Progenitor cell of endocrine pancreas (in vitro differentiated cells): Measurements from ENCODE around the gene FUT9. TPM values are rescaled to one million over a fixed set of nuclear protein-coding genes. Genes with fewer than 3 reads are reported as not detected.

Experiments
- DNase-seq: peaks from one replicate; pipeline ENCODE4 v3.0.0; 2021; ENCODE audit warnings: low spot score; ENCODE audit not compliant: unreplicated experiment
- H3K27ac Mint-ChIP-seq: 2 replicates; pipeline ENCODE4 v1.8.0; 2021; ENCODE audit warnings: mild to moderate bottlenecking, moderate library complexity, mixed read lengths
- H3K27me3 Mint-ChIP-seq: 2 replicates; pipeline ENCODE4 v1.8.0; 2021; ENCODE audit warnings: mixed read lengths
- H3K36me3 Mint-ChIP-seq: 2 replicates; pipeline ENCODE4 v1.8.0; 2022; ENCODE audit warnings: mixed read lengths; ENCODE audit not compliant: insufficient read depth
- H3K4me1 Mint-ChIP-seq: 2 replicates; pipeline ENCODE4 v1.8.0; 2021; ENCODE audit warnings: low read depth, mixed read lengths
- H3K4me3 Mint-ChIP-seq: 2 replicates; pipeline ENCODE4 v1.8.0; 2021; ENCODE audit warnings: low read depth, mild to moderate bottlenecking, moderate library complexity, mixed read lengths
- H3K9me3 Mint-ChIP-seq: 2 replicates; pipeline ENCODE4 v1.8.0; 2021; ENCODE audit warnings: low read depth, mixed read lengths
- CTCF ChIP-seq: fragments of 200-600 bp; sonication (generic); IDR thresholded peaks from one replicate; pipeline ENCODE4 v1.5.0; 2021; ENCODE audit warnings: antibody characterized with exemption, mild to moderate bottlenecking; ENCODE audit not compliant: unreplicated experiment
- total RNA-seq: library from RNA; stranded (reverse); gene quantifications from 2 replicates; pipeline ENCODE4 v1.2.1, GENCODE V29; 2021

The FUT9 gene
- total RNA-seq, 1 donor from 2014 or later: 1.5 TPM

- no peak overlapping the region for H3K27ac Mint-ChIP-seq
- H3K4me3 Mint-ChIP-seq: no peak overlapping the region
- no peaks in the 10 kb centered on the region for H3K27me3 Mint-ChIP-seq
- TF ChIP-seq CTCF: no peak
- no peaks in the 10 kb centered on the region for H3K36me3 Mint-ChIP-seq
- DNase-seq: no peak
- H3K4me1 Mint-ChIP-seq: peaks cover 11% of the 10 kb centered on the region
- no peaks in the 10 kb centered on the region for H3K9me3 Mint-ChIP-seq
Observed at GRCh38 chr6:96235927-96236326, 220.2 kb downstream of the FUT9 start.

GRCh38 chr6:96236471-96236870 is 220.7 kb downstream of the FUT9 start:
- no peaks in the 10 kb centered on the region for H3K36me3 Mint-ChIP-seq
- H3K9me3 Mint-ChIP-seq: no peaks in the 10 kb centered on the region
- DNase-seq: no peak
- H3K4me3 Mint-ChIP-seq: no peak overlapping the region
- no peaks in the 10 kb centered on the region for H3K27me3 Mint-ChIP-seq
- H3K4me1 Mint-ChIP-seq: peaks cover 11% of the 10 kb centered on the region
- H3K27ac Mint-ChIP-seq: no peak overlapping the region
- no peak for TF ChIP-seq CTCF

- H3K27ac Mint-ChIP-seq: no peak overlapping the region
- no peak overlapping the region for H3K4me3 Mint-ChIP-seq
- DNase-seq: no peak
- no peaks in the 10 kb centered on the region for H3K27me3 Mint-ChIP-seq
- peaks cover 11% of the 10 kb centered on the region for H3K4me1 Mint-ChIP-seq
- no peak for TF ChIP-seq CTCF
- H3K36me3 Mint-ChIP-seq: no peaks in the 10 kb centered on the region
- H3K9me3 Mint-ChIP-seq: no peaks in the 10 kb centered on the region
Observed at GRCh38 chr6:96237638-96238347, 222.0 kb downstream of the FUT9 start.

GRCh38 chr6:96246563-96246962 is 230.8 kb downstream of the FUT9 start:
- Mint-ChIP-seq H3K9me3 (no peaks in the 10 kb centered on the region), H3K36me3 (no peaks in the 10 kb centered on the region), H3K27ac (no peak overlapping the region), H3K4me1 (no peaks in the 10 kb centered on the region), H3K4me3 (no peak overlapping the region), H3K27me3 (no peaks in the 10 kb centered on the region)
- no peak for DNase-seq
- TF ChIP-seq CTCF: no peak

- no peak overlapping the region for H3K27ac Mint-ChIP-seq
- H3K27me3 Mint-ChIP-seq: no peaks in the 10 kb centered on the region
- no peak for TF ChIP-seq CTCF
- H3K4me3 Mint-ChIP-seq: no peak overlapping the region
- no peaks in the 10 kb centered on the region for H3K36me3 Mint-ChIP-seq
- DNase-seq: no peak
- no peaks in the 10 kb centered on the region for H3K9me3 Mint-ChIP-seq
- H3K4me1 Mint-ChIP-seq: no peaks in the 10 kb centered on the region
Observed at GRCh38 chr6:96249755-96250154, 234.0 kb downstream of the FUT9 start.
